ENCODE results near the gene LCE2B.

The LCE2B gene

GRCh38 chr1:152683846-152684245 lies 2.1 kb upstream of the LCE2B start:
- no peak for DNase-seq (ENCODE audit: low read depth)
- TF ChIP-seq CTCF (conservative IDR thresholded peaks at IDR 0.05; ENCODE audit: low read depth, low read length): no peak
- H3K4me3 ChIP-seq (ENCODE audit: low read length): no peak overlapping the region

- no peak for DNase-seq (ENCODE audit: low read depth)
- H3K4me3 ChIP-seq (ENCODE audit: low read length): no peak within 1 kb of the TSS
- no peak for TF ChIP-seq CTCF (conservative IDR thresholded peaks at IDR 0.05; ENCODE audit: low read depth, low read length)
These were observed 12.0 kb downstream of the LCE2B start, which contains the start of gene LCE2A for GRCh38 chr1:152697701-152698600. TSS of gene LCE2A (plus strand) at chr1:152698345. CDS start at chr1:152698902, 557 bp downstream.

- no peak overlapping the region for H3K4me3 ChIP-seq (ENCODE audit: low read length)
- DNase-seq (ENCODE audit: low read depth): no peak
- no peak for TF ChIP-seq CTCF (conservative IDR thresholded peaks at IDR 0.05; ENCODE audit: low read depth, low read length)
These were observed 13.8 kb downstream of the LCE2B start for GRCh38 chr1:152699746-152700145.

GRCh38 chr1:152707860-152708259 lies 21.9 kb downstream of the LCE2B start, which contains the start of gene LCE4A:
TSS of gene LCE4A (plus strand) at chr1:152708160. CDS start at chr1:152709076, 916 bp downstream.
- H3K4me3 ChIP-seq (ENCODE audit: low read length): no peak within 1 kb of the TSS
- DNase-seq (ENCODE audit: low read depth): no peak

GRCh38 chr1:152718238-152718637 lies 32.3 kb downstream of the LCE2B start:
- no peak overlapping the region for H3K4me3 ChIP-seq (ENCODE audit: low read length)
- no peak for DNase-seq (ENCODE audit: low read depth)
- no peak for TF ChIP-seq CTCF (conservative IDR thresholded peaks at IDR 0.05; ENCODE audit: low read depth, low read length)

More at GRCh38 chr1:152707860-152708259, 21.9 kb downstream of the LCE2B start, which contains the start of gene LCE4A:
- TF ChIP-seq CTCF (conservative IDR thresholded peaks at IDR 0.05; ENCODE audit: low read depth, low read length): no peak

- no peak overlapping the region for H3K4me3 ChIP-seq (ENCODE audit: low read length)
- TF ChIP-seq CTCF (conservative IDR thresholded peaks at IDR 0.05; ENCODE audit: low read depth, low read length): no peak
- no peak for DNase-seq (ENCODE audit: low read depth)
These were observed 39.3 kb downstream of the LCE2B start for GRCh38 chr1:152725261-152725660.

- no peak for DNase-seq (ENCODE audit: low read depth)
- H3K4me3 ChIP-seq (ENCODE audit: low read length): no peak overlapping the region
- no peak for TF ChIP-seq CTCF (conservative IDR thresholded peaks at IDR 0.05; ENCODE audit: low read depth, low read length)
These were observed 43.1 kb downstream of the LCE2B start for GRCh38 chr1:152728986-152729385.
